Measurements from ENCODE around the gene AVPR2. TPM values are rescaled to one million over a fixed set of nuclear protein-coding genes. Genes with fewer than 3 reads are reported as not detected.

AVPR2 gene
- total and polyA plus RNA-seq, 4 donors, result 0.51 to 2.5 (median 0.84) TPM

- no peak overlapping the region for H3K4me3 ChIP-seq
- no peaks in the 10 kb centered on the region for H3K27me3 ChIP-seq (ENCODE audit: control insufficient read depth in 3 of 3, insufficient read depth in 3 of 3, low read length in 2 of 3)
- TF ChIP-seq CTCF (IDR thresholded peaks at IDR 0.05; ENCODE audit: control extremely low read depth, extremely low read depth), result no peak
- H3K27ac ChIP-seq (ENCODE audit: low read depth in 1 of 2, low read length in 1 of 2), result peak overlapping the region; percentile 90 to 96
- WGBS, 2 donors, result 8 to 28% methylated on average over 2 to 4 of the region's 4 CpGs
- no peak overlapping the region for H3K9ac ChIP-seq (ENCODE audit: insufficient read depth in 1 of 2, low read length in 2 of 2)
- ATAC-seq (ENCODE audit: insufficient read depth, low FRiP score), result peak; percentile 28
- peaks cover 0 to 29% (median 9%) of the 10 kb centered on the region in 5 donors for H3K4me1 ChIP-seq (ENCODE audit: control insufficient read depth in 5 of 5, insufficient read depth in 5 of 5, low read length in 5 of 5)
- H3K9me3 ChIP-seq (ENCODE audit: control insufficient read depth in 4 of 4, insufficient read depth in 3 of 4, low read length in 3 of 4), result peaks cover 0 to 3% (median 0%) of the 10 kb centered on the region in 4 donors
- peaks cover 0 to 5% (median 3%) of the 10 kb centered on the region in 4 donors for H3K36me3 ChIP-seq (ENCODE audit: control insufficient read depth in 4 of 4, insufficient read depth in 4 of 4, low read length in 4 of 4)
- DNase-seq, result no peak
Measured at GRCh38 chrX:153926552-153926857, 22.0 kb downstream of the AVPR2 start.

GRCh38 chrX:153926858-153927671 is 22.6 kb downstream of the AVPR2 start:
- Histone ChIP-seq H3K36me3 (ENCODE audit: control insufficient read depth in 4 of 4, insufficient read depth in 4 of 4, low read length in 4 of 4) (peaks cover 0 to 10% (median 4%) of the 10 kb centered on the region in 4 donors), H3K4me3 (peak overlapping the region; percentile 49), H3K9ac (ENCODE audit: insufficient read depth in 1 of 2, low read length in 2 of 2) (peak overlapping the region; percentile 46 to 82), H3K9me3 (ENCODE audit: control insufficient read depth in 4 of 4, insufficient read depth in 3 of 4, low read length in 3 of 4) (peaks cover 0 to 3% (median 0%) of the 10 kb centered on the region in 4 donors), H3K27me3 (ENCODE audit: control insufficient read depth in 3 of 3, insufficient read depth in 3 of 3, low read length in 2 of 3) (no peaks in the 10 kb centered on the region), H3K4me1 (ENCODE audit: control insufficient read depth in 5 of 5, insufficient read depth in 5 of 5, low read length in 5 of 5) (peaks cover 0 to 29% (median 9%) of the 10 kb centered on the region in 5 donors), H3K27ac (ENCODE audit: low read depth in 1 of 2, low read length in 1 of 2) (peak overlapping the region; percentile 95 to 96)
- WGBS, 2 donors, result 0 to 26% methylated on average over 7 to 31 of the region's 31 CpGs
- TF ChIP-seq CTCF (IDR thresholded peaks at IDR 0.05; ENCODE audit: control extremely low read depth, extremely low read depth), result no peak
- ATAC-seq (ENCODE audit: insufficient read depth, low FRiP score) (no peak), DNase-seq (peak; percentile 47 to 71 (median 61))

GRCh38 chrX:153927672-153927921 is 23.1 kb downstream of the AVPR2 start:
- TF ChIP-seq CTCF (IDR thresholded peaks at IDR 0.05; ENCODE audit: control extremely low read depth, extremely low read depth), result no peak
- Histone ChIP-seq H3K27me3 (ENCODE audit: control insufficient read depth in 3 of 3, insufficient read depth in 3 of 3, low read length in 2 of 3) (no peaks in the 10 kb centered on the region), H3K27ac (ENCODE audit: low read depth in 1 of 2, low read length in 1 of 2) (peak overlapping the region; percentile 95 to 96), H3K9me3 (ENCODE audit: control insufficient read depth in 4 of 4, insufficient read depth in 3 of 4, low read length in 3 of 4) (peaks cover 0 to 3% (median 0%) of the 10 kb centered on the region in 4 donors), H3K4me1 (ENCODE audit: control insufficient read depth in 5 of 5, insufficient read depth in 5 of 5, low read length in 5 of 5) (peaks cover 0 to 29% (median 8%) of the 10 kb centered on the region in 5 donors), H3K36me3 (ENCODE audit: control insufficient read depth in 4 of 4, insufficient read depth in 4 of 4, low read length in 4 of 4) (peaks cover 0 to 11% (median 4%) of the 10 kb centered on the region in 4 donors), H3K4me3 (peak overlapping the region; percentile 49), H3K9ac (ENCODE audit: insufficient read depth in 1 of 2, low read length in 2 of 2) (peak overlapping the region; percentile 46 to 82)
- no peak for DNase-seq
- no peak for ATAC-seq (ENCODE audit: insufficient read depth, low FRiP score)
- 0 to 14% methylated on average over 4 to 8 of the region's 8 CpGs for WGBS, 2 donors

Data from lung (tissue), 12 donors.